GM06990 (cell line): ENCODE data around the gene RPRML.

ENCODE experiments used
- DNase-seq: peaks from one replicate; pipeline ENCODE4 v3.0.0-alpha.2; 2011; ENCODE audit not compliant: insufficient read length; ENCODE audit errors: extremely low read depth
- H3K27me3 ChIP-seq: replicated peaks from 2 replicates; pipeline ENCODE4 v1.6.0; 2011; ENCODE audit warnings: low read length; ENCODE audit not compliant: control insufficient read depth, insufficient read depth
- H3K36me3 ChIP-seq: 2 replicates; pipeline ENCODE4 v1.5.1; 2011; ENCODE audit warnings: low read length; ENCODE audit not compliant: control insufficient read depth, insufficient read depth
- H3K4me3 ChIP-seq: replicated peaks from 2 replicates; pipeline ENCODE4 v1.5.1; 2011; ENCODE audit warnings: low read depth, mild to moderate bottlenecking, control low read depth, low read length
- CTCF ChIP-seq: IDR thresholded peaks from 2 replicates; pipeline ENCODE4 v1.5.1; 2011; ENCODE audit warnings: low read length, control low read depth, mild to moderate bottlenecking, inconsistent platforms; ENCODE audit not compliant: insufficient read depth, poor library complexity, severe bottlenecking

Gene RPRML

GRCh38 chr17:46928467-46929261 lies 50.4 kb downstream of the RPRML start:
- no peak for DNase-seq
- TF ChIP-seq CTCF: no peak
- no peak overlapping the region for H3K4me3 ChIP-seq
- peaks cover 26% of the 10 kb centered on the region for H3K36me3 ChIP-seq
- no peaks in the 10 kb centered on the region for H3K27me3 ChIP-seq
